HG02943 (cell line): ENCODE data around the gene ARSG.

Source experiments
- ATAC-seq: cut with Tn5 transposase; IDR thresholded peaks from one replicate; pipeline ENCODE4 v1.9.1; 2021; ENCODE audit warnings: mild to moderate bottlenecking, low read depth, moderate library complexity; ENCODE audit not compliant: unreplicated experiment

Gene ARSG

GRCh38 chr17:68441070-68441770 lies 149.9 kb downstream of the ARSG start:
- ATAC-seq: no peak

- ATAC-seq: no peak
Observed at GRCh38 chr17:68443972-68444464, 152.7 kb downstream of the ARSG start.

GRCh38 chr17:68445671-68446070 lies 154.4 kb downstream of the ARSG start:
- no peak for ATAC-seq

GRCh38 chr17:68446626-68447041 lies 155.3 kb downstream of the ARSG start:
- ATAC-seq: no peak

- no peak for ATAC-seq
Observed at GRCh38 chr17:68449021-68449739, 157.9 kb downstream of the ARSG start.

GRCh38 chr17:68450391-68450790 lies 159.1 kb downstream of the ARSG start:
- ATAC-seq: no peak

- no peak for ATAC-seq
Observed at GRCh38 chr17:68450801-68451200, 159.5 kb downstream of the ARSG start.

GRCh38 chr17:68451670-68452354 lies 160.5 kb downstream of the ARSG start:
- no peak for ATAC-seq

GRCh38 chr17:68452724-68453290 lies 161.5 kb downstream of the ARSG start:
- no peak for ATAC-seq

- ATAC-seq: no peak
Observed at GRCh38 chr17:68453991-68454665, 162.8 kb downstream of the ARSG start.

- ATAC-seq: no peak
Observed at GRCh38 chr17:68455901-68456338, 164.6 kb downstream of the ARSG start.

GRCh38 chr17:68456339-68457167 lies 165.3 kb downstream of the ARSG start:
- no peak for ATAC-seq

GRCh38 chr17:68457168-68457538 lies 165.9 kb downstream of the ARSG start, which contains the start of gene WIPI1:
Gene WIPI1 (minus strand): TSS chr17:68457496. CDS start chr17:68457421, 75 bp downstream.
- peak; percentile 36 for ATAC-seq

- peak; percentile 64 for ATAC-seq
Observed at GRCh38 chr17:68457539-68458259, 166.4 kb downstream of the ARSG start.

GRCh38 chr17:68458260-68459036 lies 167.2 kb downstream of the ARSG start:
- no peak for ATAC-seq

GRCh38 chr17:68459037-68459639 lies 167.8 kb downstream of the ARSG start:
- ATAC-seq: no peak

GRCh38 chr17:68460146-68460545 lies 168.9 kb downstream of the ARSG start:
- no peak for ATAC-seq

- no peak for ATAC-seq
Observed at GRCh38 chr17:68460715-68461114, 169.4 kb downstream of the ARSG start.
